Suppressor macrophage (primary cell): ENCODE measurements around the gene OLFML2A.

Experiments used
- DNase-seq, 4 experiments: peaks; one replicate each; pipeline ENCODE4 v3.0.0-alpha.2; 2020 to 2022

The OLFML2A gene

DNA sequence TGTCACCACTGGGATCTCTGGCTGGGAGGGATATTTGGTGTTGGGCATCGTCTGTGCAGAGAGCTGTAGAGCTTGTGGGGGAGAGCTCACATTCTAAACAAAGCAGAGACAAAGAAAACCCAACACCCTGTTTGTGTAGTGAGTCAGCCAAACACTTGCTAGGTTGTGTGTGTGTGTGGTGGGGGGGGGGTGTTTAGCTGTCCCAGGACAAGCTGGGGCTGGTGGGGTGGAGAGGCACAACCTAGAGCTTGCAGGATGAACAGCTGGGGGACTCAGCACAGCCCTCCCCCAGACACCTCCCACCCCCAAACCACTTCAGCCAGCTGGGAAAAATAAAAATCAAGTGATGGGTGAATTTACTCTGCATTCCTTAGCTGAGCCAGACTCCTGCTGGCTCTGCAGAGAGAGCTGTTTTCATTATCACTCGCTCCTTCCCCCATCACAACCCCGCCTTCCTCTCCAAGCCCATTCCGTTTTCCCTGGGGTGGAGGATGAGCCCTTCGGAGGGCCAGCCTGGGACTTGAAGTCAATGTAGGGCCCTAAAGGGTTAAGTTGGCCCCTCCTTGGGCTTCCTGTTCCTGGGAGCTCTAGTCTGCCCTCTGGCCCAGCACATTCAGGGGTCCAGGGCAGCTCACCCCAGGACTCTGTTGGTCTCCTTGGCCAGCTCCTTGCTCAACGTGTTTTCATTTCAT is 2.6 kb downstream of the OLFML2A start:
- no peak for DNase-seq

- DNase-seq: no peak
Measured at GRCh38 chr9:124780060-124780756, 3.3 kb downstream of the OLFML2A start.

DNA sequence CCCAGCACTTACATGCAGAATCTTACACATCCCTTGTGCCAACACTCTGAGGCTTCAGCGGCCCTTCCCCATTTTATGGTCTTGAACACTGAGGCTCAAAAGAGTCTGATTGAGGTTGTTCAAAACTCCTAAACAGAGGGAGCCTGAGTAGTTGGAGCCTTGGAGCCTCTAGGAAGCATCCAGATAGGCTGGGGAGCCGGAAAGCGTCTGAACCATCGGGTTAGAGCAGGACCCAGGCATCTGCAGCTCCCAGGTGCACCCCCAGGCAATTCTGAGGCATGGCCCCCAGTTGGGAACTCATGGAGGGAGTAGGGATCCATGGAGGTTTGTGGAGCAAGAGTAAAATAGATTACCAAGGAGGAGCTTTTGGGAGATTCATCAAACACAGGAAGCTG is 3.8 kb downstream of the OLFML2A start:
- no peak for DNase-seq

GRCh38 chr9:124781967-124782660 is 5.2 kb downstream of the OLFML2A start:
- DNase-seq: no peak

GRCh38 chr9:124782661-124783574 is 6.0 kb downstream of the OLFML2A start:
- no peak for DNase-seq

- DNase-seq: no peak
Measured at GRCh38 chr9:124783830-124784229, 6.9 kb downstream of the OLFML2A start.

- DNase-seq: no peak
Measured at GRCh38 chr9:124784509-124784908, 7.6 kb downstream of the OLFML2A start.

- DNase-seq: no peak
Measured at GRCh38 chr9:124786881-124787573, 10.1 kb downstream of the OLFML2A start.

- no peak for DNase-seq
Measured at GRCh38 chr9:124788542-124789217, 11.7 kb downstream of the OLFML2A start.

- DNase-seq: no peak
Measured at GRCh38 chr9:124789531-124789930, 12.6 kb downstream of the OLFML2A start.

- DNase-seq: no peak
Measured at GRCh38 chr9:124790301-124790700, 13.4 kb downstream of the OLFML2A start.

DNA sequence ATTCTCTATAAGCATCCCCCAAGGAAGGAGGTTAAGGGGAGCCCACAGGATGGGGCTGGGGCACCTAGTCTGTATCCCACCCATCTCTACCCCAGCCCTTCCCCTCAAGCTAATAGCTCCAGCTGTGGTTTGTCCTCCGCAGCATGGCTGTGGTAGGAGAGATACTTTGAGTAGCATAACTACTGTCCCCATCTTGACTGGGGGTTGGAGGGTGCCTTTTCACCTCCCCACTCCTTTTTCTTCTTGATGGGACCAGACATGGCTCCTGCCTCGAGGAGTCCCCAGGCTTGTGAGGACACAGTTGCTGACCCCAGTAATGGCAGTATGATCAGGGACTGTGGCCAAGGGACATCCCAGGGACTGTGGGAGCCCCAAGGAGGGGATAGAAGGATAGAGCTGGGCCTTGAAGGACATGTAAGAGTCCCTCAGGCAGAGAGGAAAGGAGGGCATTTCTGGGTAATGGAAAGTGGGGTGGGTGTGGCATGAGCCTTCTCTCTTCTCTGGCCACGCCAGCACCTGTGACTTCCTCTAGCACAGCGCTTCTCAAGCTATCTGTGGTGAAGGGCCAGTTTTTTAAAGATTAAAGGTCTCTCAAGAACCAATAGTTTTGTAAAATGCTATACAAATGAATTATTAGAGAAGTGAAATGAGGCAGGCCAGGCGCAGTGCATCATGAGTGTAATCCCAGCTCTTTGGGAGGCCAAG is 14.0 kb downstream of the OLFML2A start:
- no peak for DNase-seq

GRCh38 chr9:124792257-124793014 is 15.5 kb downstream of the OLFML2A start:
- no peak for DNase-seq

GRCh38 chr9:124793015-124793541 is 16.1 kb downstream of the OLFML2A start:
- no peak for DNase-seq

GRCh38 chr9:124794902-124795491 is 18.1 kb downstream of the OLFML2A start:
- DNase-seq: no peak

DNA sequence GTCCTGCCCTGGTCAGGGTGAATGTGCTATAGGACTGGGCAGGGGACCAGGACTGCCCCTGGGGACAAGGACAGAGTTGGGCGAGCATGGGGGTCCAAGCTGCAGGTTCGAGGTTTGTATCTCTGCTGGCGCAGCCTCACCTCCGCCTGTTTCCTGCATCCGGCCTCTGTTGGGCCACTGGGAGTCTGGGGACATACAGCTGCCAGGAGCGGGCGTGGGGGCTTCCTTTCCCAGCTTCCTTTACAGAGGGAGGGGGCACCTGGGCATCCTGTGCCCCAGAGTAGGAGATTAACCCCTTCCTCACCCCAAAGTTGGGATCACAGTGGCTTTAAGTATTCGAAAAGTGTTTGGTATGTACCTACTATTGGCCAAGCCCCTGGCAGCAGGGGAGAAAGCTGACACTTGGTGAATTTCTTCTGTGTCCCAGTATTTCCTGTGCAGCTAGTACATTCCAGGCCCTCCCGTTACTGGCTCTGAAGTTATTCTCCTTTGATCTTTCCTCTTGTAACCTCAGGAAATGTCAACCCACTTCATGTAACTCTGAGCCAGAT is 19.0 kb downstream of the OLFML2A start:
- no peak for DNase-seq

DNA sequence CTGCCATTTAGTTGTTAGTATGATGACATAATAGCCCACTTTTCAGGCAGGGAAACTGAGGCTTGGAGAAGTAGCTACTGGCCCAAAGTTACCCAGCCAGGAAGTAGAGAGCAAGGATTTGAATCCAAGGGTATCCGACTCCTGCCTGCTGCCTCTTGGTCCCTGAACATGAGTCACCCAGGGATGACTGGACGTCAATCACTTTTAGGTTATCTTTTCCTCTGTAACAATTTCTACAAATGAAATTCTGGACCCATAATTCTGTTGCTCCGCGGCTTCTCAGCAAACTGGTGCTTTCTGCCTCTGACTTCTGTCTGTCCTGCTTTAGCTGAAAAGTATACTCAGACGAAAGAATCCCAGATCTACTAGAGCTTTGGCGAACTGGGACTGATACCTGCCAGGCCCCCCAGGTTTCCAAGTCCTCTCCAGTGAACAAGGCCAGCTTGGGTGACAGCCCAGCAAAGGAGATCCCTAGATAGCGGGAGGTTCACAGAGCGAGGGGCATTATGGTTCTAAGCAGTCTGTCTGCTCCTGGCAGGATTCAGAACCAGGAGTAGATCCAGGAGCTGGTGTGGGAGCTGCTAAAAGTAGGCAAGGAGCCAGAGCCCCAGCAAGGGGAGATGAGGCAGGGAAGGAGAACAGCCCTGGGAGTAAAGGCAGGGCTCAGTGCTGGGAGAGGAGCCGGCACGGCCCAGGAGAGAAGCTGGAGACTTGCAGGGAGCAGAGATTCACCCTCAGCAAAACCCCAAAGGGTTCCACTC is 20.6 kb downstream of the OLFML2A start:
- DNase-seq: no peak
